Measurements from ENCODE around the gene CSNK1G1. TPM values are rescaled to one million over a fixed set of nuclear protein-coding genes. Genes with fewer than 3 reads are reported as not detected.

CSNK1G1 gene
- total RNA-seq, 1 experiment from 2014 or later, result 23.9 TPM

DNA sequence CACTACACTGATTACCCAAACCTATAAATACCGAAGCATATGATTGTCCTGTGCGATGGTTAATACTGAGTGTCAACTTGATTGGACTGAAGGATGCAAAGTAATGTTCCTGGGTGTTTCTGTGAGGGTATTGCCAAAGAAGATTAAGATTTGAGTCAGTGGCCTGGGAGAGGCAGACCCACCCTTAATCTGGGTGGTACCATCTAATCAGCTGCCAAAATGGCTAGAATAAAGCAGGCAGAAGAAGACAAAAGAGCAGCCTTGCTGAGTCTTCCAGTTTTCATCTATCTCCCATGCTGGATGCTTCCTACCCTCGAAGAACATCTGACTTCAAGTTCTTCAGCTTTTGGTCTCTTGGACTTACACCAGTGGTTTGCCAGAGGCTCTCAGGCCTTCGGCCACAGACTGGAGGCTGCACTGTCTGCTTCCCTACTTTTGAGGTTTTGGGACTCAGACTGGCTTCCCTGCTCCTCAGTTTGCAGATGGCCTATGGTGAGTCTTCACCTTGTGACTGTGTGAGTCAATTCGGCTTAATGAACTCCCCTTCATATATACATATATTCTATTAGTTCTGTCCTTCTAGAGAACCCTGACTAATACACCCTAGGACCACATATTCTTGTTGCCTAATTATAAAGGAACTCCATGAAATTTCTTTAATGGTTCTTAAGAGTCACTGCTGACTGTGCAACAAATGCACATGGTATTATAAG lies 31.7 kb downstream of the CSNK1G1 start:
- no peak overlapping the region for H3K27ac Mint-ChIP-seq (ENCODE audit: unreplicated experiment)
- intact Hi-C loops (cut with micrococcal nuclease; ENCODE audit: unreplicated experiment), result no loop called here
- H3K27me3 Mint-ChIP-seq (ENCODE audit: unreplicated experiment), result no peaks in the 10 kb centered on the region
- no peaks in the 10 kb centered on the region for H3K4me1 Mint-ChIP-seq (ENCODE audit: low read depth, unreplicated experiment)
- BruUV-seq (replicated peaks), result no TSS peak
- CTCF ChIA-PET, result no interaction called here
- no peak for TF ChIP-seq CTCF (IDR thresholded peaks at IDR 0.05; ENCODE audit: unreplicated experiment)
- H3K9me3 Mint-ChIP-seq (ENCODE audit: low read depth, unreplicated experiment), result no peaks in the 10 kb centered on the region
- DNase-seq, result no peak
- H3K4me3 Mint-ChIP-seq (ENCODE audit: low read depth, unreplicated experiment), result no peak overlapping the region
- no peaks in the 10 kb centered on the region for H3K36me3 Mint-ChIP-seq (ENCODE audit: insufficient read depth, unreplicated experiment)

DNA sequence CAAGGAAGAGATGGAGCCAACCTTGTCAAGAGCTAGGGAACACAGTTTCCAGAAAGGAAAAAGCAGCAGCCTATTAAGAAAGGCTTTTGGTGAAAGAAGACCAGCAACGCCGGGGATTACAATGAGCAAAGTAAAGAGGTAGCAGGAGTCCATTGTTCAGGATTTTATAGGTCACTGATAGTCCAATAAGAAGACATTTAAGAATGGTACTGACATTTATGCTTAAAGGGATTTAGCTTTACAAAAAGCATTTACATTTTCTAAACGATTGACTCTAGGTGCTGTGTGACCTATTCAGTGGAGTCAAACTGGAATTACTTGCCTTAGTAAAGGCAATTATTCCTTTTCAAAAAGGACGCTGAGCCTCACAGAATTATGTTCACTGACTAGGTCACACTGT lies 40.8 kb downstream of the CSNK1G1 start:
- CTCF ChIA-PET, result no interaction called here
- Mint-ChIP-seq H3K27ac (ENCODE audit: unreplicated experiment) (no peak overlapping the region), H3K27me3 (ENCODE audit: unreplicated experiment) (no peaks in the 10 kb centered on the region), H3K36me3 (ENCODE audit: insufficient read depth, unreplicated experiment) (no peaks in the 10 kb centered on the region), H3K9me3 (ENCODE audit: low read depth, unreplicated experiment) (no peaks in the 10 kb centered on the region), H3K4me3 (ENCODE audit: low read depth, unreplicated experiment) (no peak overlapping the region), H3K4me1 (ENCODE audit: low read depth, unreplicated experiment) (no peaks in the 10 kb centered on the region)
- intact Hi-C loops (cut with micrococcal nuclease; ENCODE audit: unreplicated experiment), result no loop called here
- DNase-seq, result no peak
- no peak for TF ChIP-seq CTCF (IDR thresholded peaks at IDR 0.05; ENCODE audit: unreplicated experiment)
- BruUV-seq (replicated peaks), result no TSS peak

DNA sequence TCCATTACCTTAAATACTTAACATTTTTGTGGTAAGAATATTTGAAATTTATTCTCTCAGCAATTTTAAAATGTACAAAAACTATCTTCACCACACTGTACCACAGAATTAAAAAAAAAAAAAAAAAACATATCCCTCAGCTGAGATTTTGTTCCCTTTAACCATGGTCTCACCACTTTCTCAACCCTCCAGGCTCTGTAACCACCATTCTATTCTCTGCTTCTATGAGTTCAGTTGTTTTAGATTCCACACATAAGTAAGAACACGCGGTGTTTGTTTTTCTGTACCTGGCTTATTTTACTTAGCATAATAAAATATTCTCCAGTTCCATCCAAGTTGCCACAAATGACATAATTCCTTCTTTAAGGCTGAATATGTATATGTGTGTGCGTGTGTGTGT lies 41.5 kb downstream of the CSNK1G1 start:
- TF ChIP-seq CTCF (IDR thresholded peaks at IDR 0.05; ENCODE audit: unreplicated experiment), result no peak
- CTCF ChIA-PET, result no interaction called here
- no peaks in the 10 kb centered on the region for H3K9me3 Mint-ChIP-seq (ENCODE audit: low read depth, unreplicated experiment)
- H3K27ac Mint-ChIP-seq (ENCODE audit: unreplicated experiment), result no peak overlapping the region
- H3K4me3 Mint-ChIP-seq (ENCODE audit: low read depth, unreplicated experiment), result no peak overlapping the region
- no peaks in the 10 kb centered on the region for H3K27me3 Mint-ChIP-seq (ENCODE audit: unreplicated experiment)
- no peaks in the 10 kb centered on the region for H3K4me1 Mint-ChIP-seq (ENCODE audit: low read depth, unreplicated experiment)
- BruUV-seq (replicated peaks), result no TSS peak
- intact Hi-C loops (cut with micrococcal nuclease; ENCODE audit: unreplicated experiment), result no loop called here
- DNase-seq, result no peak
- no peaks in the 10 kb centered on the region for H3K36me3 Mint-ChIP-seq (ENCODE audit: insufficient read depth, unreplicated experiment)

GRCh38 chr15:64311566-64311965 lies 44.4 kb downstream of the CSNK1G1 start:
- no peak for DNase-seq
- no peak overlapping the region for H3K27ac Mint-ChIP-seq (ENCODE audit: unreplicated experiment)
- no peaks in the 10 kb centered on the region for H3K27me3 Mint-ChIP-seq (ENCODE audit: unreplicated experiment)
- H3K36me3 Mint-ChIP-seq (ENCODE audit: insufficient read depth, unreplicated experiment), result no peaks in the 10 kb centered on the region
- no peak overlapping the region for H3K4me3 Mint-ChIP-seq (ENCODE audit: low read depth, unreplicated experiment)
- no TSS peak for BruUV-seq (replicated peaks)
- H3K4me1 Mint-ChIP-seq (ENCODE audit: low read depth, unreplicated experiment), result no peaks in the 10 kb centered on the region
- H3K9me3 Mint-ChIP-seq (ENCODE audit: low read depth, unreplicated experiment), result no peaks in the 10 kb centered on the region
- no peak for TF ChIP-seq CTCF (IDR thresholded peaks at IDR 0.05; ENCODE audit: unreplicated experiment)
- CTCF ChIA-PET, result no interaction called here
- intact Hi-C loops (cut with micrococcal nuclease; ENCODE audit: unreplicated experiment), result no loop called here
